ENCODE measurements around the gene CDC42EP5. TPM values are rescaled to one million over a fixed set of nuclear protein-coding genes. Genes with fewer than 3 reads are reported as not detected.
A peak's percentile ranks its signal among the peaks of the same experiment; 100 is the strongest.
"Not testable (repeated sequence)": the region's sequence is repeated elsewhere in the genome, so short reads cannot be mapped to it uniquely, and the experiment has no call there.

CDC42EP5 gene
- total and polyA plus RNA-seq, 3 donors from 2014 or later: 7.8 to 11.9 (median 10.2) TPM

DNA sequence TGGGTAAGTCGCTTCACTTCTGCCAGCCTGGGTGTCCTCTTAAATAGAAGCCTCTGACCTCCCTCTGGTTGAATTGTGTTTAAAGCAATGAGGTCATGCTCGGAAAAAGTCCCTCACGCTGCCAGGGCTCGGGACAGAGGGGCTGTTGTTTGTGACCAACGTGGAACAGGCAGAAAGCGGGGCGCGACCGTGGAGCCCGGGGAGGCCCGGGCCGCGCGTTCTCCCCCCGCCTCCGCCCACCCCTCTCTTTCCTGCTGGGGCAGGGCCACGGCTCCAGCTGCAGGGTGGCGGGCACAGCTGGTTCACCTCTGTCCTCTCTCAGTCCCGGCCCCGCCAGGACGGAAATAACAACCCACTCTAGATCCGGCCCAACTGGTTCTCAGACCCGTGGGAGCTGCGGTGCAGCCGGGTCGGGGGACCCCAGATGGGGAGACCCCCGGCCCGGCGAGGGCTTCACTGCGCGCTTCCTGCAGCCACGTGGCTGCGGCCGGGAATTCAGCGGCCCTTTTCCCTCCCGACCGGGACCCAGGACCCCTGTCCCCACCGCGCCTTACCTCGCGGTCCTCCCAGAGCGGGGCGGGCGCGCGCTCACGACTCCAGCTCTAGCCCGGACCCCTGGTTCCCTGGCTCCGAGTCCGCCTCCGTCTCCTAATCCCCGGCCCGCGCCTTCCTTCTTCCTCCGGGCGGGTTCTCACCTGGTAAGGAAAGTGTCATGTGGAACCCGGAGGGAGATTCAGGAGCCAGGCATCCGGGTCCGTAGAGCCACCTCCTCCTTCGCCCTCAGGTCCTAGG, 1.9 kb downstream of the CDC42EP5 start:
- Histone ChIP-seq H3K36me3 (ENCODE audit: low read depth, missing control alignments) (no peaks in the 10 kb centered on the region), H3K4me3 (peak overlapping the region; percentile 29 to 32), H3K27me3 (no peaks in the 10 kb centered on the region), H3K4me1 (peaks cover 9% of the 10 kb centered on the region), H3K9me3 (no peaks in the 10 kb centered on the region), H3K27ac (peak overlapping the region in 1 of 2 donors; percentile 72)
- intact Hi-C loops (cut with DNase I; ENCODE audit: low total_unique reads): no loop called here
- DNase-seq: no peak
- WGBS, 2 donors: 3 to 4% methylated on average over 37 to 59 of the region's 60 CpGs
- TF ChIP-seq, protein P1, sequence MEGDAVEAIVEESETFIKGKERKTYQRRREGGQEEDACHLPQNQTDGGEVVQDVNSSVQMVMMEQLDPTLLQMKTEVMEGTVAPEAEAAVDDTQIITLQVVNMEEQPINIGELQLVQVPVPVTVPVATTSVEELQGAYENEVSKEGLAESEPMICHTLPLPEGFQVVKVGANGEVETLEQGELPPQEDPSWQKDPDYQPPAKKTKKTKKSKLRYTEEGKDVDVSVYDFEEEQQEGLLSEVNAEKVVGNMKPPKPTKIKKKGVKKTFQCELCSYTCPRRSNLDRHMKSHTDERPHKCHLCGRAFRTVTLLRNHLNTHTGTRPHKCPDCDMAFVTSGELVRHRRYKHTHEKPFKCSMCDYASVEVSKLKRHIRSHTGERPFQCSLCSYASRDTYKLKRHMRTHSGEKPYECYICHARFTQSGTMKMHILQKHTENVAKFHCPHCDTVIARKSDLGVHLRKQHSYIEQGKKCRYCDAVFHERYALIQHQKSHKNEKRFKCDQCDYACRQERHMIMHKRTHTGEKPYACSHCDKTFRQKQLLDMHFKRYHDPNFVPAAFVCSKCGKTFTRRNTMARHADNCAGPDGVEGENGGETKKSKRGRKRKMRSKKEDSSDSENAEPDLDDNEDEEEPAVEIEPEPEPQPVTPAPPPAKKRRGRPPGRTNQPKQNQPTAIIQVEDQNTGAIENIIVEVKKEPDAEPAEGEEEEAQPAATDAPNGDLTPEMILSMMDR (IDR thresholded peaks at IDR 0.05): no peak
- no peak for TF ChIP-seq POLR2A (IDR thresholded peaks at IDR 0.05)

DNA sequence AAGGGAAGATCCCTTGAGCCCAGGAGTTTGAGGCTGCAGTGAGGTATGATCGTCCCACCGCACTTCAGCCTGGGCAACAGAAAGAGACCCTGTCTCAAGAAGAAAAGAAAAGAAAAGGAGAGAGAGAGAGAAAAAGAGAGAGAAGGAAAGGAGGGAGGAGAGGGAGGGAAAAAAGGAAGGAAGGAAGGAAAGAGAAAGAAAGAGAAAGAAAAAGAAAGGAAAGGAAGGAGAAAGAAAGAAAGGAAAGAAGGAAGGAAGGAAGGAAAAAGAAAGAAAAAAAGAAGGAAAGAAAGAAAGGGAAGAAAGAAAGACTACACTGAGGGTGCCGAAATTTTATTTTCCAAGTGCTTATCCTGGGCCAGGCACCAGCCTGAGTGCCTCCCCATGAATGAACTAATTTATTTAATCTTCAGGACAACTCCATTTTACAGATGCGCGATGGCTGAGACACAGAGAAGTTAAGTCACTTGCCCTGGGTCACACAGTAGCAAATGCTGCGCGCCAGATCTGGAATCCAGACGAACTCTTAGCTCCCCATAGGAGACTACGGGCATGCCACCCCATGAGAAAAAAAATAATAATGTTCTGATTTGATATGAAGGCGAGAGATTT, 2.7 kb downstream of the CDC42EP5 start:
- Histone ChIP-seq H3K4me1 (peaks cover 9% of the 10 kb centered on the region), H3K36me3 (ENCODE audit: low read depth, missing control alignments) (no peaks in the 10 kb centered on the region), H3K4me3 (no peak overlapping the region), H3K27ac (no peak overlapping the region), H3K9me3 (no peaks in the 10 kb centered on the region), H3K27me3 (no peaks in the 10 kb centered on the region)
- WGBS, 2 donors: 55 to 61% methylated on average over 10 of the region's 10 CpGs
- TF ChIP-seq POLR2A (IDR thresholded peaks at IDR 0.05): no peak
- TF ChIP-seq, protein P1 (IDR thresholded peaks at IDR 0.05): no peak
- no peak for DNase-seq
- intact Hi-C loops (cut with DNase I; ENCODE audit: low total_unique reads): no loop called here

DNA sequence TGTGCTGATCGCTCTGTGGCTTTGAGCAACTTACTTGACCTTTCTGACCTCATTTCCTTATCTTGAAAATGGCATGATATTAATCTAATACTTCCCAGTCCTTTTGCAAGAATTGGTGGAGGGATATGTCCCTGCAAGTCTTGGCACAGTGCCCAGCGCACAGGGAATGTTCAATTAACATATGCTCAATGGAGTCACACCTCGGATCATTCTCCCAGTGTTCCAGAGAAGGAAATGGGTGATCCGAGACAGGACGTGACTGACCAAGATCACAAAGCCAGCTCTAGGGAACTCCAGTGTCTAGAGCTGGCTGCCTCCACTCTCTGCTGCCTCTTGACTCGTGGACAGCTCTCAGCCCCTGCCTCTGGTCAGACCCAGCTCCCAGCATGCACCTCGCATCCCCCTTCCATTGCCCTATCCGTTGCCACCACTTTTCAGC, 3.6 kb downstream of the CDC42EP5 start:
- Histone ChIP-seq H3K36me3 (ENCODE audit: low read depth, missing control alignments) (no peaks in the 10 kb centered on the region), H3K27me3 (no peaks in the 10 kb centered on the region), H3K9me3 (no peaks in the 10 kb centered on the region), H3K4me3 (no peak overlapping the region), H3K27ac (no peak overlapping the region), H3K4me1 (peaks cover 9% of the 10 kb centered on the region)
- intact Hi-C loops (cut with DNase I; ENCODE audit: low total_unique reads): no loop called here
- no peak for DNase-seq
- WGBS, 2 donors: 63 to 74% methylated on average over 8 of the region's 8 CpGs
- TF ChIP-seq, protein P1 (IDR thresholded peaks at IDR 0.05): no peak
- TF ChIP-seq POLR2A (IDR thresholded peaks at IDR 0.05): no peak

DNA sequence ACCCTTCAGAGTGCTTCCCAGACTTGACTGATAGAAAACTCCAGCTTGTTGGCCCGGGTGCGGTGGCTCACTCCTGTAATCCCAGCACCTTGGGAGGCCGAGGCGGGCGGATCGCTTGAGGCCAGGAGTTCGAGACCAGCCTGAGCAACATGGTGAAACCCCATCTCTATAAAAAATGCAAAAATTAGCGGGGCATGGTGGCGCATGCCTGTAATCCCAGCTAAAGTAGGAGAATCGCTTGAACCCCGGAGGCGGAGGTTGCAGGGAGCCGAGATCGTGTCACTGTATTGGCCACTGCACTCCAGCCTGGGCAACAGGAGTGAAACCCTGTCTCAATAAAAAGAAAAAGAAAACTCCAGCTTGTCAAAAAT, 7.0 kb downstream of the CDC42EP5 start:
- H3K27me3 ChIP-seq; DNase-seq; H3K4me1 ChIP-seq; H3K27ac ChIP-seq; H3K4me3 ChIP-seq; H3K36me3 ChIP-seq (ENCODE audit: low read depth, missing control alignments); intact Hi-C loops (cut with DNase I; ENCODE audit: low total_unique reads); H3K9me3 ChIP-seq: not testable (repeated sequence)
- WGBS, 2 donors: 65 to 79% methylated on average over 14 of the region's 14 CpGs

DNA sequence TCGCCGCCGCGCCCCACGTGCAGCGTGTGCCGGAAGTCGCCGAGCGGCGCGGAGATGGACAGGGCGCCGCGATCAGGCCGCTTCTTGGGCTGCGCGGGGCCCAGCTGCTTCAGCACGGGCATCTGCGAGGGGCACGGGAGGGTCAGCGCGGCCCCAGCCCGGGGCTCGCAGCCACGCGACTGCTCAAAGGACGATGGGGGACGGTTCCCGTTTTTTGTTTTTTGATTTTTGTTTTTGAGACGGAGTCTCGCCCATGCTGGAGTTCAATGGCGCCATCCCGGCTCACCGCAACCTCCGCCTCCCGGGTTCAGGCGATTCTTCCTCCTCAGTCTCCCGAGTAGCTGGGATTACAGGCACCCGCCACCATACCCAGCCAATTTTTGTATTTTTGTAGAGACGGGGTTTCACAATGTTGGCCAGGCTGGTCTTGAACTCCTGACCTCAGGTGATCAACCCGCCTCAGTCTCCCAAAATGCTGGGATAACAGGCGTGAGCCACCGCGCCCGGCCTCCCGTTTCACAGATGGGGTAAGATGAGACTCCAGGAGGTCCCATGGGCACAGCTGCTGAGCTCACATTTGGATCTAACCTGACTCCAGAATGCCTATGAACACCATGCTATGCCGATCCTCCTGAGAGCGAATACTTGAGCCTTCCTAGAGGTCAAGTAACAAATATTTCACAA, 7.5 kb downstream of the CDC42EP5 start:
- Histone ChIP-seq H3K4me1 (peaks cover 7% of the 10 kb centered on the region), H3K36me3 (ENCODE audit: low read depth, missing control alignments) (no peaks in the 10 kb centered on the region), H3K27me3 (no peaks in the 10 kb centered on the region), H3K27ac (no peak overlapping the region), H3K4me3 (peak overlapping the region in 1 of 2 donors; percentile 59), H3K9me3 (no peaks in the 10 kb centered on the region)
- WGBS, 2 donors: 64 to 68% methylated on average over 41 to 47 of the region's 49 CpGs
- DNase-seq: no peak
- intact Hi-C loops (cut with DNase I; ENCODE audit: low total_unique reads): no loop called here
- TF ChIP-seq, protein P1 (IDR thresholded peaks at IDR 0.05): no peak
- TF ChIP-seq POLR2A (IDR thresholded peaks at IDR 0.05): no peak
